H1 (cell line): ENCODE data around the gene EFHC1. TPM values are rescaled to one million over a fixed set of nuclear protein-coding genes. Genes with fewer than 3 reads are reported as not detected.

ENCODE experiments used
- CTCF ChIA-PET: fragments of 300-600 bp; sonication (Branson Sonifier 250); formaldehyde crosslinking; loops from one replicate; lab custom pipeline; 2021; ENCODE audit not compliant: partially characterized antibody; lab: Charles Lee
- POLR2A ChIA-PET: fragments of 300-600 bp; sonication (Branson Sonifier 250); formaldehyde crosslinking; loops from one replicate; lab custom pipeline; 2021; ENCODE audit warnings: inconsistent platforms; ENCODE audit not compliant: partially characterized antibody; lab: Charles Lee
- DNase-seq, 2 experiments: peaks; one replicate each; pipeline versions ENCODE4 v3.0.0 to v3.0.0-alpha.2; 2010 to 2022; ENCODE audit warnings: low spot score in 2 of 2, low read depth in 1 of 2, mixed read lengths in 1 of 2
- FAIRE-seq: peaks from 2 replicates; lab custom pipeline; 2011; peaks lifted over from hg19 to GRCh38; lab: Jason Lieb, UNC
- H2AFZ ChIP-seq: 2 replicates; pipeline ENCODE4 v1.8.1; 2012; ENCODE audit warnings: low read length, inconsistent platforms
- H2AK5ac ChIP-seq: 2 replicates; pipeline ENCODE4 v1.6.1; 2013; ENCODE audit warnings: low read depth, low read length
- H2BK120ac ChIP-seq: replicated peaks from 2 replicates; pipeline ENCODE3; 2013; ENCODE audit warnings: low read depth, low read length, inconsistent platforms
- H2BK12ac ChIP-seq: 2 replicates; pipeline ENCODE4 v1.6.1; 2013; ENCODE audit warnings: low read depth, low read length
- H2BK15ac ChIP-seq: 2 replicates; pipeline ENCODE4 v1.6.1; 2013; ENCODE audit warnings: low read length
- H2BK20ac ChIP-seq: 2 replicates; pipeline ENCODE4 v1.6.1; 2013; ENCODE audit warnings: low read length
- H2BK5ac ChIP-seq: 2 replicates; pipeline ENCODE4 v1.6.1; 2013; ENCODE audit warnings: low read depth, low read length
- H3K14ac ChIP-seq: 2 replicates; pipeline ENCODE4 v1.6.1; 2013; ENCODE audit warnings: inconsistent platforms; ENCODE audit not compliant: insufficient read length
- H3K18ac ChIP-seq: 2 replicates; pipeline ENCODE4 v1.6.1; 2013; ENCODE audit warnings: low read length; ENCODE audit errors: extremely low read depth
- H3K23ac ChIP-seq: 2 replicates; pipeline ENCODE4 v1.6.1; 2013; ENCODE audit warnings: inconsistent platforms; ENCODE audit not compliant: insufficient read length
- H3K23me2 ChIP-seq: 2 replicates; pipeline ENCODE4 v1.6.1; 2013; ENCODE audit warnings: low read depth, low read length
- H3K27ac ChIP-seq: 2 replicates; pipeline ENCODE4 v1.6.1; 2011; ENCODE audit warnings: low read depth, low read length, inconsistent platforms
- H3K27me3 ChIP-seq, 4 experiments: replicated peaks in 1 of 4; 1 replicate in 1 of 4; 2 replicates in 3 of 4; pipeline versions ENCODE4 v1.6.1 to v1.8.1; 2011 to 2013; ENCODE audit warnings: low read length in 3 of 4, mild to moderate bottlenecking in 3 of 4, inconsistent platforms in 2 of 4, mixed read lengths in 2 of 4, moderate library complexity in 1 of 4; ENCODE audit not compliant: control insufficient read depth in 3 of 4, insufficient read depth in 3 of 4; ENCODE audit errors: extremely low read depth in 1 of 4
- H3K36me3 ChIP-seq, 4 experiments: 2 replicates each; pipeline versions ENCODE4 v1.6.1 to v1.8.1; 2011 to 2013; ENCODE audit warnings: mild to moderate bottlenecking in 4 of 4, low read length in 3 of 4, moderate library complexity in 2 of 4, control low read depth in 1 of 4, inconsistent platforms in 1 of 4; ENCODE audit not compliant: insufficient read depth in 4 of 4, control insufficient read depth in 2 of 4
- H3K4ac ChIP-seq: replicated peaks from 2 replicates; pipeline ENCODE3; 2013; ENCODE audit warnings: low read length, low read depth, mixed read lengths, inconsistent platforms; ENCODE audit not compliant: insufficient read length
- H3K4me1 ChIP-seq, 4 experiments: replicated peaks in 1 of 4; 1 replicate in 1 of 4; 2 replicates in 3 of 4; pipeline versions ENCODE4 v1.6.1 to v1.8.1; 2011 to 2013; ENCODE audit warnings: low read length in 3 of 4, inconsistent platforms in 2 of 4, mixed read lengths in 1 of 4; ENCODE audit not compliant: insufficient read depth in 4 of 4, control insufficient read depth in 3 of 4
- H3K4me2 ChIP-seq, 2 experiments: 2 replicates each; pipeline versions ENCODE4 v1.6.1 to v1.8.1; 2011 to 2013; ENCODE audit warnings: low read depth in 2 of 2, low read length in 2 of 2, control low read depth in 1 of 2, inconsistent platforms in 1 of 2, mild to moderate bottlenecking in 1 of 2; ENCODE audit not compliant: insufficient read depth in 1 of 2
- H3K4me3 ChIP-seq, 4 experiments: fragments of 200-600, 300-600 bp in 1 of 4; sonication (generic), shearing (Covaris generic), sonication (Bioruptor Twin) in 1 of 4; 2 replicates each; pipeline versions ENCODE4 v1.5.1 to v1.8.1; 2011 to 2016; ENCODE audit warnings: low read length in 4 of 4, low read depth in 3 of 4, control low read depth in 2 of 4, inconsistent platforms in 2 of 4, mild to moderate bottlenecking in 2 of 4, mixed read lengths in 1 of 4, moderate library complexity in 1 of 4; ENCODE audit not compliant: insufficient read depth in 2 of 4; ENCODE audit errors: extremely low read depth in 1 of 4
- H3K56ac ChIP-seq: replicated peaks from 2 replicates; pipeline ENCODE3; 2013; ENCODE audit warnings: low read depth, mild to moderate bottlenecking, mixed read lengths, low read length, inconsistent platforms; ENCODE audit not compliant: insufficient read length
- H3K79me1 ChIP-seq: 2 replicates; pipeline ENCODE4 v1.6.1; 2013; ENCODE audit warnings: low read depth, low read length, control low read depth
- H3K79me2 ChIP-seq, 2 experiments: 2 replicates each; pipeline versions ENCODE4 v1.6.1 to v1.8.1; 2012 to 2013; ENCODE audit warnings: low read length in 2 of 2, mild to moderate bottlenecking in 2 of 2, inconsistent platforms in 1 of 2; ENCODE audit not compliant: insufficient read depth in 2 of 2, control insufficient read depth in 1 of 2
- H3K9ac ChIP-seq, 4 experiments: replicated peaks in 1 of 4; 1 replicate in 1 of 4; 2 replicates in 3 of 4; pipeline versions ENCODE4 v1.6.1 to v1.8.1; 2011 to 2013; ENCODE audit warnings: low read depth in 3 of 4, low read length in 3 of 4, control low read depth in 2 of 4, mild to moderate bottlenecking in 2 of 4, moderate library complexity in 2 of 4, inconsistent platforms in 1 of 4; ENCODE audit errors: extremely low read depth in 1 of 4
- H3K9me3 ChIP-seq, 2 experiments: 2 replicates each; pipeline versions ENCODE4 v1.6.1 to v1.8.1; 2012 to 2013; ENCODE audit warnings: mild to moderate bottlenecking in 2 of 2, moderate library complexity in 2 of 2, control low read depth in 1 of 2, inconsistent platforms in 1 of 2, low read depth in 1 of 2, low read length in 1 of 2, mixed read lengths in 1 of 2; ENCODE audit not compliant: insufficient read depth in 2 of 2
- H4K20me1 ChIP-seq, 2 experiments: replicated peaks in 1 of 2; 2 replicates each; pipeline versions ENCODE3 to v1.8.1; 2011 to 2013; ENCODE audit warnings: inconsistent platforms in 2 of 2, low read length in 2 of 2, mild to moderate bottlenecking in 1 of 2; ENCODE audit not compliant: insufficient read depth in 2 of 2, control insufficient read depth in 1 of 2
- H4K5ac ChIP-seq: 2 replicates; pipeline ENCODE4 v1.6.1; 2013; ENCODE audit warnings: low read length, low read depth, mixed read lengths, inconsistent platforms; ENCODE audit not compliant: insufficient read length
- H4K8ac ChIP-seq: 2 replicates; pipeline ENCODE4 v1.8.0; 2013; ENCODE audit warnings: mild to moderate bottlenecking, moderate library complexity, low read length, inconsistent platforms; ENCODE audit not compliant: insufficient read depth; ENCODE audit errors: extremely low read depth
- H4K91ac ChIP-seq: replicated peaks from 2 replicates; pipeline ENCODE3; 2013; ENCODE audit warnings: low read length, mixed read lengths, inconsistent platforms; ENCODE audit not compliant: insufficient read length
- CEBPB ChIP-seq: IDR thresholded peaks from 2 replicates; pipeline ENCODE4 v1.6.1; 2012; ENCODE audit warnings: low read depth, low read length
- EGR1 ChIP-seq: IDR thresholded peaks from 2 replicates; pipeline ENCODE4 v1.6.1; 2011; ENCODE audit warnings: low read depth, low read length, borderline replicate concordance
- KDM1A ChIP-seq: fragments of 200-600, 300-600 bp; sonication (generic); IDR thresholded peaks from 2 replicates; pipeline ENCODE4 v1.7.1; 2016; ENCODE audit warnings: mild to moderate bottlenecking, low read length, borderline replicate concordance
- RBBP5 ChIP-seq: IDR thresholded peaks from 2 replicates; pipeline ENCODE4 v1.7.1; 2012; ENCODE audit warnings: low read depth, mild to moderate bottlenecking, inconsistent platforms, low read length, moderate library complexity, borderline replicate concordance
- SP4 ChIP-seq: IDR thresholded peaks from 2 replicates; pipeline ENCODE4 v1.6.1; 2012; ENCODE audit warnings: low read length, inconsistent platforms
- TBP ChIP-seq: IDR thresholded peaks from 2 replicates; pipeline ENCODE4 v1.6.1; 2011; ENCODE audit warnings: low read depth, low read length, improper control_type of control experiment
- WGBS, 2 experiments: shearing (Covaris generic) in 1 of 2; methylation state at CpG; one replicate each; pipeline versions ENCODE4 v1.1.6 to v1.1.7; 2013 to 2015; ENCODE audit warnings: low lambda C conversion rate in 2 of 2, mixed read lengths in 2 of 2, inconsistent platforms in 1 of 2, low coverage in 1 of 2, missing lambda C conversion rate in 1 of 2; ENCODE audit not compliant: insufficient replicate concordance in 2 of 2, insufficient coverage in 1 of 2, insufficient read length in 1 of 2; ENCODE audit errors: extremely low coverage in 1 of 2, missing lambda C conversion rate in 1 of 2; 5-methylcytosine and 5-hydroxymethylcytosine counted together
- polyA plus RNA-seq, 7 experiments: library from polyadenylated mRNA; depleted of rRNA in 3 of 7; stranded (reverse) in 5 of 7; unstranded in 2 of 7; fragments of >200 nt in 5 of 7; fragments of 200-250 nt in 2 of 7; gene quantifications; 1 replicate in 5 of 7; 2 replicates in 1 of 7; 4 replicates in 1 of 7; pipeline versions ENCODE4 v1.2.1 to v1.2.3, GENCODE V29; 2011 to 2013; ENCODE audit warnings: missing spikeins in 2 of 7, mixed read lengths in 2 of 7
- total RNA-seq: library from RNA; stranded (reverse); fragmentation: NEBNext Ultra II Directional; extraction: Animal tissue kit (Norgen Biotek cat#: 25700); gene quantifications from 2 replicates; pipeline ENCODE4 v1.2.1, GENCODE V29; 2021

The EFHC1 gene
- total and polyA plus RNA-seq, 2 of the 8 experiments (the other 6 are each of a cell fraction or from before 2014, with no cell fraction given), result 10.5 to 16.4 TPM

DNA sequence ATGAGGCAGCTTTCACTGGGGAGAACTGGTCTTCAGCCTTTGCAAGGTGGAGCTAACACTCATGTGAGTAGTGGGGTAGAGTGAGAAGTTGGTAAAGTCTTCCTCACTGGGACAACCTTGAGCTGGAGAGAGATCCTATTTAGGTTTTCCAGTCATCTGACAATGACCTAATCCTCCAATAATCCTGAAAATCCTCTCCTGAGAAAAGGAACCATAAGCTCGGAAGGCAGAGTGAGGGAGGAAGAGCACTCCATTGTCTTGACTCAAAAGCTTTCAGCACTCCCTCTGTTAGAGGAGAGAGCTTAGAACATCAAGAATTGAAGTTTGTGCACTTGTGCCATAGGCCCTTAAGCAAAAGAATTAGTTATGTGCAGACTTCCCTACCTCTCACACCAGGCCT, 78.9 kb downstream of the EFHC1 start:
- Histone ChIP-seq H3K79me1 (no peaks in the 10 kb centered on the region), H3K4ac (no peak overlapping the region), H3K56ac (no peak overlapping the region), H3K9me3 (no peaks in the 10 kb centered on the region), H3K36me3 (peaks cover 0 to 5% (median 0%) of the 10 kb centered on the region in 4 experiments; a peak in 1 of 8 replicates), H4K5ac (no peak overlapping the region), H2BK20ac (no peak overlapping the region), H3K14ac (no peak overlapping the region), H3K27ac (no peak overlapping the region), H3K18ac (0 out of 2 replicates have a peak overlapping the region, but pooled peaks have one; percentile 38), H4K20me1 (no peaks in the 10 kb centered on the region), H3K4me2 (no peak overlapping the region), H2BK5ac (no peak overlapping the region), H4K8ac (no peak overlapping the region), H2BK15ac (no peak overlapping the region), H3K4me3 (no peak overlapping the region), H3K9ac (no peak overlapping the region), H2BK12ac (no peak overlapping the region), H4K91ac (no peak overlapping the region), H3K79me2 (no peaks in the 10 kb centered on the region), H3K23ac (no peak overlapping the region), H3K23me2 (no peaks in the 10 kb centered on the region), H2AFZ (no peak overlapping the region), H3K27me3 (no peaks in the 10 kb centered on the region), H2BK120ac (no peak overlapping the region), H2AK5ac (no peak overlapping the region), H3K4me1 (peaks cover 0 to 7% (median 3%) of the 10 kb centered on the region in 4 experiments; a peak in 4 of 7 replicates)
- ChIA-PET CTCF (interaction anchor here (0.7 to 3.0 kb wide), 12 partner anchors 13 to 164 kb away, joined by 3 to 10 read pairs (median 4); no protein-coding TSS in a partner anchor), POLR2A (interaction anchor here (1.5 kb wide), 2 partner anchors 10 to 77 kb away, joined by 5 read pairs; no protein-coding TSS in a partner anchor)
- 81% methylated on average over 1 of the region's 1 CpG; no CpG with 5 or more reads in 1 of the 2 experiments for WGBS, 2 experiments
- FAIRE-seq, result no peak
- peak in 1 of 2 experiments; percentile 43 for DNase-seq
- TF ChIP-seq RBBP5 (no peak), KDM1A (no peak), CEBPB (no peak), TBP (no peak), SP4 (no peak), EGR1 (no peak)
